T-helper 2 cell (primary cell): ENCODE measurements around the gene ADGRG6.
"Not testable (repeated sequence)": the region's sequence is repeated elsewhere in the genome, so short reads cannot be mapped to it uniquely, and the experiment has no call there.

Source experiments
- DNase-seq, 5 experiments: peaks; one replicate each; pipeline versions ENCODE4 v3.0.0 to v3.0.0-alpha.2; 2012 to 2022

ADGRG6 gene

GRCh38 chr6:142452993-142453392, 151.2 kb downstream of the ADGRG6 start:
- no peak for DNase-seq

GRCh38 chr6:142454196-142454595, 152.4 kb downstream of the ADGRG6 start:
- DNase-seq = not testable (repeated sequence)

- not testable (repeated sequence) for DNase-seq
Measured at GRCh38 chr6:142454848-142455247, 153.0 kb downstream of the ADGRG6 start.

GRCh38 chr6:142455957-142456589, 154.3 kb downstream of the ADGRG6 start:
- DNase-seq = no peak

GRCh38 chr6:142457638-142458406, 156.0 kb downstream of the ADGRG6 start:
- DNase-seq = no peak

GRCh38 chr6:142458836-142459235, 157.0 kb downstream of the ADGRG6 start:
- DNase-seq = no peak

- DNase-seq = no peak
Measured at GRCh38 chr6:142459271-142459670, 157.5 kb downstream of the ADGRG6 start.

- no peak for DNase-seq
Measured at GRCh38 chr6:142462260-142462659, 160.5 kb downstream of the ADGRG6 start.

GRCh38 chr6:142463988-142464387, 162.2 kb downstream of the ADGRG6 start:
- DNase-seq = no peak

GRCh38 chr6:142469220-142469619, 167.4 kb downstream of the ADGRG6 start:
- DNase-seq = no peak

- DNase-seq = no peak
Measured at GRCh38 chr6:142470421-142470820, 168.6 kb downstream of the ADGRG6 start.

- DNase-seq = peak in 1 of 5 experiments; percentile 37
Measured at GRCh38 chr6:142474531-142475289, 172.9 kb downstream of the ADGRG6 start.

- DNase-seq = no peak
Measured at GRCh38 chr6:142476452-142476851, 174.6 kb downstream of the ADGRG6 start.

- peak in 1 of 5 experiments; percentile 40 for DNase-seq
Measured at GRCh38 chr6:142478117-142478516, 176.3 kb downstream of the ADGRG6 start.

- no peak for DNase-seq
Measured at GRCh38 chr6:142481466-142481865, 179.7 kb downstream of the ADGRG6 start.

- no peak for DNase-seq
Measured at GRCh38 chr6:142482249-142482648, 180.4 kb downstream of the ADGRG6 start.

GRCh38 chr6:142482974-142483373, 181.2 kb downstream of the ADGRG6 start:
- no peak for DNase-seq

- no peak for DNase-seq
Measured at GRCh38 chr6:142485256-142485655, 183.4 kb downstream of the ADGRG6 start.

- DNase-seq = no peak
Measured at GRCh38 chr6:142489722-142490610, 188.2 kb downstream of the ADGRG6 start.
